Testis (tissue), 3 donors: ENCODE data around the gene ABHD4. TPM values are rescaled to one million over a fixed set of nuclear protein-coding genes. Genes with fewer than 3 reads are reported as not detected.
A peak's percentile ranks its signal among the peaks of the same experiment; 100 is the strongest.

Experiments used
- DNase-seq: peaks from one replicate; pipeline ENCODE4 v3.0.0-alpha.2; 2019
- H3K27ac ChIP-seq, 2 donors: fragments of 200-600 bp; sonication (generic); one replicate each; pipeline ENCODE4 v1.5.1; 2019
- H3K27me3 ChIP-seq: fragments of 200-600 bp; sonication (generic); one replicate; pipeline ENCODE4 v1.5.1; 2019
- H3K36me3 ChIP-seq: fragments of 200-600 bp; sonication (generic); one replicate; pipeline ENCODE4 v1.5.1; 2017; ENCODE audit warnings: low read depth; ENCODE audit errors: missing control alignments
- H3K4me1 ChIP-seq: fragments of 200-600 bp; sonication (generic); one replicate; pipeline ENCODE4 v1.5.1; 2019
- H3K4me3 ChIP-seq, 2 donors: fragments of 200-600 bp; sonication (generic); one replicate each; pipeline ENCODE4 v1.5.1; 2017 to 2019
- H3K9me3 ChIP-seq: fragments of 200-600 bp; sonication (generic); one replicate; pipeline ENCODE4 v1.5.1; 2017
- CTCF ChIP-seq, 3 experiments: fragments of 450-650 bp in 2 of 3; fragments of 200-600 bp in 1 of 3; sonication (generic) in 1 of 3; IDR thresholded peaks; one replicate each; pipeline ENCODE4 v1.5.1; 2016 to 2019; ENCODE audit warnings: antibody characterized with exemption in 3 of 3, mild to moderate bottlenecking in 2 of 3, moderate library complexity in 1 of 3
- POLR2A ChIP-seq: fragments of 450-650 bp; IDR thresholded peaks from one replicate; pipeline ENCODE4 v1.6.1; 2017; ENCODE audit warnings: antibody characterized with exemption, mild to moderate bottlenecking, moderate library complexity
- WGBS, 2 donors: methylation state at CpG; one replicate each; pipeline ENCODE4 v1.1.5; 2018; 5-methylcytosine and 5-hydroxymethylcytosine counted together
- intact Hi-C: fragments of 100-400 bp; cut with DNase I; formaldehyde crosslinking; loops from one replicate; pipeline ENCODE4 v1.15.1; 2023; ENCODE audit warnings: low total_unique reads
- polyA plus RNA-seq: library from polyadenylated mRNA; stranded (reverse); fragments of 350-450 nt; fragmentation: Illumina TruSeq; extraction: RNeasy Lipid Tissue Mini Kit (QIAGEN cat#74804); gene quantifications from one replicate; pipeline ENCODE4 v1.2.3, GENCODE V29; 2014; ENCODE audit warnings: low read depth, low replicate concordance; ENCODE audit not compliant: insufficient read depth
- total RNA-seq, 2 donors: library from RNA; depleted of rRNA; stranded (reverse); fragments of >200 nt; gene quantifications; one replicate each; pipeline ENCODE4 v1.2.3, GENCODE V29; 2016

ABHD4 gene
- total and polyA plus RNA-seq, 3 donors from 2014 or later, result 111 to 158 (median 122) TPM

- H3K36me3 ChIP-seq, result no peaks in the 10 kb centered on the region
- 61 to 72% methylated on average over 24 to 25 of the region's 25 CpGs for WGBS, 2 donors
- peak; percentile 68 for DNase-seq
- H3K27me3 ChIP-seq, result no peaks in the 10 kb centered on the region
- no peak overlapping the region for H3K4me3 ChIP-seq
- TF ChIP-seq CTCF (IDR thresholded peaks at IDR 0.05) (peak in 1 of 3 experiments; percentile 28), POLR2A (no peak)
- intact Hi-C loops, result loop anchor here (5.0 kb wide), 1 partner anchor 171 kb away; no protein-coding TSS in a partner anchor
- H3K9me3 ChIP-seq, result no peaks in the 10 kb centered on the region
- H3K27ac ChIP-seq, result no peak overlapping the region
- H3K4me1 ChIP-seq, result no peaks in the 10 kb centered on the region
Observed at GRCh38 chr14:22558221-22558913, 39.7 kb upstream of the ABHD4 start.

- intact Hi-C loops, result loop anchor here (5.0 kb wide), 1 partner anchor 172 kb away; no protein-coding TSS in a partner anchor
- H3K36me3 ChIP-seq, result no peaks in the 10 kb centered on the region
- DNase-seq, result no peak
- no peaks in the 10 kb centered on the region for H3K27me3 ChIP-seq
- no peak overlapping the region for H3K27ac ChIP-seq
- H3K4me3 ChIP-seq, result no peak overlapping the region
- 64 to 75% methylated on average over 1 of the region's 1 CpG for WGBS, 2 donors
- TF ChIP-seq POLR2A (no peak), CTCF (IDR thresholded peaks at IDR 0.05) (no peak)
- H3K4me1 ChIP-seq, result no peaks in the 10 kb centered on the region
- no peaks in the 10 kb centered on the region for H3K9me3 ChIP-seq
Observed at GRCh38 chr14:22559041-22559440, 39.1 kb upstream of the ABHD4 start.

- no peaks in the 10 kb centered on the region for H3K9me3 ChIP-seq
- WGBS, 2 donors, result 68 to 75% methylated on average over 13 of the region's 13 CpGs
- H3K36me3 ChIP-seq, result no peaks in the 10 kb centered on the region
- no peak overlapping the region for H3K27ac ChIP-seq
- DNase-seq, result no peak
- intact Hi-C loops, result loop anchor here (10.0 kb wide), 1 partner anchor 294 kb away; no protein-coding TSS in a partner anchor
- no peak overlapping the region for H3K4me3 ChIP-seq
- H3K4me1 ChIP-seq, result no peaks in the 10 kb centered on the region
- TF ChIP-seq POLR2A (no peak), CTCF (IDR thresholded peaks at IDR 0.05) (no peak)
- no peaks in the 10 kb centered on the region for H3K27me3 ChIP-seq
Observed at GRCh38 chr14:22560662-22561365, 37.3 kb upstream of the ABHD4 start.

- no peaks in the 10 kb centered on the region for H3K27me3 ChIP-seq
- no peak for DNase-seq
- intact Hi-C loops, result loop anchor here (10.0 kb wide), 1 partner anchor 293 kb away; no protein-coding TSS in a partner anchor
- H3K27ac ChIP-seq, result no peak overlapping the region
- H3K9me3 ChIP-seq, result no peaks in the 10 kb centered on the region
- TF ChIP-seq CTCF (IDR thresholded peaks at IDR 0.05) (no peak), POLR2A (no peak)
- no peak overlapping the region for H3K4me3 ChIP-seq
- H3K36me3 ChIP-seq, result no peaks in the 10 kb centered on the region
- WGBS, 2 donors, result 80% methylated on average over 3 of the region's 3 CpGs
- H3K4me1 ChIP-seq, result no peaks in the 10 kb centered on the region
Observed at GRCh38 chr14:22561366-22561660, 36.8 kb upstream of the ABHD4 start.
